H9 (cell line): Measurements from ENCODE around the gene CARD8. TPM values are rescaled to one million over a fixed set of nuclear protein-coding genes. Genes with fewer than 3 reads are reported as not detected.

Experiments
- DNase-seq: peaks from one replicate; pipeline ENCODE4 v3.0.0-alpha.2; 2017
- H2AFZ ChIP-seq: one replicate; pipeline ENCODE4 v1.6.1; 2013; ENCODE audit warnings: mild to moderate bottlenecking, low read length, control low read depth, moderate library complexity
- H2AK5ac ChIP-seq: 2 replicates; pipeline ENCODE4 v1.6.1; 2013; ENCODE audit warnings: low read length, control low read depth, mixed read lengths; ENCODE audit not compliant: insufficient read length
- H2BK120ac ChIP-seq: one replicate; pipeline ENCODE4 v1.6.1; 2013; ENCODE audit warnings: low read depth, mild to moderate bottlenecking, low read length, control low read depth, inconsistent platforms; ENCODE audit not compliant: poor library complexity, severe bottlenecking
- H2BK12ac ChIP-seq: 2 replicates; pipeline ENCODE4 v1.6.1; 2013; ENCODE audit warnings: low read length, control low read depth, mixed read lengths, low read depth; ENCODE audit not compliant: insufficient read length
- H2BK15ac ChIP-seq: 2 replicates; pipeline ENCODE4 v1.6.1; 2013; ENCODE audit warnings: low read depth, low read length, control low read depth
- H2BK20ac ChIP-seq: one replicate; pipeline ENCODE4 v1.6.1; 2013; ENCODE audit warnings: low read depth, mild to moderate bottlenecking, low read length, control low read depth, inconsistent platforms; ENCODE audit not compliant: poor library complexity, severe bottlenecking
- H2BK5ac ChIP-seq: 2 replicates; pipeline ENCODE4 v1.6.1; 2013; ENCODE audit warnings: low read length, control low read depth, mixed read lengths; ENCODE audit not compliant: insufficient read length
- H3K14ac ChIP-seq: 2 replicates; pipeline ENCODE4 v1.6.1; 2013; ENCODE audit warnings: low read length, control low read depth; ENCODE audit not compliant: insufficient read depth
- H3K18ac ChIP-seq: 2 replicates; pipeline ENCODE4 v1.6.1; 2013; ENCODE audit warnings: low read depth, mild to moderate bottlenecking, mixed read lengths, low read length, control low read depth; ENCODE audit not compliant: insufficient read length
- H3K23ac ChIP-seq: 2 replicates; pipeline ENCODE4 v1.6.1; 2013; ENCODE audit warnings: low read length, control low read depth, mixed read lengths, low read depth; ENCODE audit not compliant: insufficient read length
- H3K23me2 ChIP-seq: 2 replicates; pipeline ENCODE4 v1.6.1; 2013; ENCODE audit warnings: low read depth, mild to moderate bottlenecking, mixed read lengths, low read length, control low read depth; ENCODE audit not compliant: insufficient read length, poor library complexity, severe bottlenecking
- H3K27ac ChIP-seq: 2 replicates; pipeline ENCODE4 v1.5.1; 2013; ENCODE audit warnings: low read length, control low read depth, mixed read lengths, low read depth; ENCODE audit not compliant: insufficient read length
- H3K27me3 ChIP-seq: 2 replicates; pipeline ENCODE4 v1.6.1; 2013; ENCODE audit warnings: low read length, control low read depth, inconsistent platforms; ENCODE audit not compliant: insufficient read depth
- H3K4ac ChIP-seq: 2 replicates; pipeline ENCODE4 v1.6.1; 2013; ENCODE audit warnings: low read depth, mild to moderate bottlenecking, control low read depth, inconsistent platforms, low read length, moderate library complexity
- H3K4me1 ChIP-seq: 2 replicates; pipeline ENCODE4 v1.6.1; 2013; ENCODE audit warnings: low read length, control low read depth, inconsistent platforms; ENCODE audit not compliant: insufficient read depth
- H3K4me2 ChIP-seq: 2 replicates; pipeline ENCODE4 v1.6.1; 2013; ENCODE audit warnings: low read length, control low read depth, mixed read lengths; ENCODE audit not compliant: insufficient read length, insufficient read depth
- H3K56ac ChIP-seq: 2 replicates; pipeline ENCODE4 v1.6.1; 2013; ENCODE audit warnings: low read depth, mild to moderate bottlenecking, mixed read lengths, low read length, control low read depth; ENCODE audit not compliant: insufficient read length
- H3K79me1 ChIP-seq: 2 replicates; pipeline ENCODE4 v1.6.1; 2013; ENCODE audit warnings: low read depth, mild to moderate bottlenecking, moderate library complexity, low read length, control low read depth, inconsistent platforms; ENCODE audit not compliant: insufficient read depth, poor library complexity, severe bottlenecking
- H3K79me2 ChIP-seq: 2 replicates; pipeline ENCODE4 v1.6.1; 2013; ENCODE audit warnings: low read length, control low read depth, inconsistent platforms; ENCODE audit not compliant: insufficient read depth
- H3K9ac ChIP-seq: 2 replicates; pipeline ENCODE4 v1.6.1; 2013; ENCODE audit warnings: low read length, control low read depth, mixed read lengths; ENCODE audit not compliant: insufficient read length; ENCODE audit errors: extremely low read depth
- H3K9me3 ChIP-seq: one replicate; pipeline ENCODE4 v1.6.1; 2013; ENCODE audit warnings: low read depth, low read length, inconsistent platforms; ENCODE audit not compliant: control insufficient read depth
- H3T11ph ChIP-seq: one replicate; pipeline ENCODE4 v1.6.1; 2013; ENCODE audit warnings: mild to moderate bottlenecking, low read length, control low read depth, inconsistent platforms
- H4K20me1 ChIP-seq: one replicate; pipeline ENCODE4 v1.6.1; 2013; ENCODE audit not compliant: control insufficient read depth, insufficient read length, insufficient read depth
- H4K5ac ChIP-seq: 2 replicates; pipeline ENCODE4 v1.6.1; 2013; ENCODE audit warnings: low read depth, mild to moderate bottlenecking, mixed read lengths, low read length, control low read depth; ENCODE audit not compliant: insufficient read length
- H4K8ac ChIP-seq: replicated peaks from 2 replicates; pipeline ENCODE4 v1.6.1; 2013; ENCODE audit warnings: low read length, control low read depth, mixed read lengths, low read depth; ENCODE audit not compliant: insufficient read length
- H4K91ac ChIP-seq: 2 replicates; pipeline ENCODE4 v1.6.1; 2013; ENCODE audit warnings: low read depth, mild to moderate bottlenecking, moderate library complexity, mixed read lengths, low read length, control low read depth; ENCODE audit not compliant: insufficient read length
- H3K27ac Mint-ChIP-seq, 3 experiments: 2 replicates in 2 of 3; 3 replicates in 1 of 3; pipeline ENCODE4 v1.8.0; 2020 to 2021; ENCODE audit warnings: mixed read lengths in 3 of 3, mild to moderate bottlenecking in 1 of 3, moderate library complexity in 1 of 3
- H3K27me3 Mint-ChIP-seq: 2 replicates; pipeline ENCODE4 v1.8.0; 2021; ENCODE audit warnings: low read depth, mild to moderate bottlenecking, moderate library complexity, mixed read lengths
- H3K36me3 Mint-ChIP-seq, 3 experiments: 2 replicates in 2 of 3; 3 replicates in 1 of 3; pipeline ENCODE4 v1.8.0; 2020 to 2021; ENCODE audit warnings: low read depth in 3 of 3, mixed read lengths in 3 of 3; ENCODE audit not compliant: insufficient read depth in 1 of 3
- H3K4me1 Mint-ChIP-seq, 2 experiments: 2 replicates each; pipeline ENCODE4 v1.8.0; 2020; ENCODE audit warnings: mixed read lengths in 2 of 2
- H3K4me3 Mint-ChIP-seq, 2 experiments: 2 replicates in 1 of 2; 3 replicates in 1 of 2; pipeline ENCODE4 v1.8.0; 2020 to 2021; ENCODE audit warnings: mild to moderate bottlenecking in 2 of 2, mixed read lengths in 2 of 2, moderate library complexity in 1 of 2
- H3K9me3 Mint-ChIP-seq, 2 experiments: 2 replicates in 1 of 2; 3 replicates in 1 of 2; pipeline ENCODE4 v1.8.0; 2020; ENCODE audit warnings: mild to moderate bottlenecking in 2 of 2, mixed read lengths in 2 of 2, moderate library complexity in 1 of 2
- CTCF ChIP-seq: fragments of 200-600 bp; sonication (generic); conservative IDR thresholded peaks from 3 replicates; pipeline ENCODE4 v1.8.0; 2021; ENCODE audit warnings: antibody characterized with exemption, mild to moderate bottlenecking
- WGBS: extraction: QIAGEN DNeasy Blood & Tissue Kit; methylation state at CpG from one replicate; pipeline ENCODE4 v1.1.7; 2013; ENCODE audit warnings: missing lambda C conversion rate, low lambda C conversion rate, mixed read lengths; ENCODE audit not compliant: insufficient read length; ENCODE audit errors: extremely low coverage; 5-methylcytosine and 5-hydroxymethylcytosine counted together
- total RNA-seq: library from RNA; stranded (reverse); gene quantifications from 2 replicates; pipeline ENCODE4 v1.2.1, GENCODE V29; 2021

The CARD8 gene
- total RNA-seq, 1 experiment from 2014 or later = 21.0 TPM

- Histone ChIP-seq H2AK5ac (no peak overlapping the region), H3K4ac (no peak overlapping the region), H3K4me2 (no peak overlapping the region), H2BK120ac (no peak overlapping the region), H3K14ac (no peak overlapping the region), H4K5ac (no peak overlapping the region), H3K4me1 (no peaks in the 10 kb centered on the region), H4K91ac (no peak overlapping the region), H2BK5ac (no peak overlapping the region), H3K27me3 (no peaks in the 10 kb centered on the region), H2AFZ (no peak overlapping the region), H3T11ph (no peak overlapping the region), H4K8ac (no peak overlapping the region), H3K27ac (no peak overlapping the region), H4K20me1 (no peaks in the 10 kb centered on the region), H3K9me3 (no peaks in the 10 kb centered on the region), H2BK20ac (no peak overlapping the region), H3K56ac (no peak overlapping the region), H3K23ac (no peak overlapping the region), H2BK15ac (no peak overlapping the region), H3K23me2 (no peaks in the 10 kb centered on the region), H3K18ac (no peak overlapping the region), H3K79me1 (no peaks in the 10 kb centered on the region), H2BK12ac (no peak overlapping the region), H3K79me2 (no peaks in the 10 kb centered on the region), H3K9ac (no peak overlapping the region)
- H3K27me3 Mint-ChIP-seq = peaks cover 3% of the 10 kb centered on the region; the same call in 1 of the 2 replicates
- WGBS = no CpG with 5 or more reads among the region's 1 CpG
- no peaks in the 10 kb centered on the region for H3K36me3 Mint-ChIP-seq
- no peak overlapping the region for H3K4me3 Mint-ChIP-seq
- no peak overlapping the region for H3K27ac Mint-ChIP-seq
- H3K9me3 Mint-ChIP-seq = no peaks in the 10 kb centered on the region; a peak in 1 of 5 replicates
- TF ChIP-seq CTCF = no peak
- H3K4me1 Mint-ChIP-seq = peaks cover 0 to 3% of the 10 kb centered on the region in 2 experiments; a peak in 1 of 4 replicates
- DNase-seq = no peak
These were observed 46.3 kb upstream of the CARD8 start for GRCh38 chr19:48301886-48302599.
